ENCODE measurements around the gene DOLPP1. TPM values are rescaled to one million over a fixed set of nuclear protein-coding genes. Genes with fewer than 3 reads are reported as not detected.

DOLPP1 gene
- total and polyA plus RNA-seq, 12 donors: 3.1 to 8.1 (median 5.0) TPM

GRCh38 chr9:129108083-129108804 lies 27.3 kb downstream of the DOLPP1 start:
- 92 to 93% methylated on average over 13 of the region's 13 CpGs for WGBS, 2 donors
- intact Hi-C loops (cut with DNase I): no loop called here
- no peak overlapping the region for H3K4me3 ChIP-seq
- H3K27ac ChIP-seq: no peak overlapping the region
- TF ChIP-seq CTCF (IDR thresholded peaks at IDR 0.05): no peak
- DNase-seq (no peak), ATAC-seq (no peak)
- no peaks in the 10 kb centered on the region for H3K9me3 ChIP-seq
- H3K36me3 ChIP-seq: peaks cover 0 to 30% (median 4%) of the 10 kb centered on the region in 9 donors
- H3K4me1 ChIP-seq: peaks cover 2 to 39% (median 29%) of the 10 kb centered on the region in 9 donors
- H3K27me3 ChIP-seq: no peaks in the 10 kb centered on the region

- Histone ChIP-seq H3K27ac (peak overlapping the region in 5 of 10 donors; percentile 44 to 98 (median 97)), H3K4me3 (peak overlapping the region in 6 of 10 donors; percentile 67 to 99 (median 91)), H3K9me3 (no peaks in the 10 kb centered on the region), H3K27me3 (no peaks in the 10 kb centered on the region), H3K36me3 (peaks cover 0 to 30% (median 4%) of the 10 kb centered on the region in 9 donors), H3K4me1 (peaks cover under 1 to 38% (median 26%) of the 10 kb centered on the region in 9 donors)
- intact Hi-C loops (cut with DNase I): no loop called here
- 66 to 83% methylated on average over 10 of the region's 10 CpGs for WGBS, 2 donors
- no peak for TF ChIP-seq CTCF (IDR thresholded peaks at IDR 0.05)
- ATAC-seq (no peak), DNase-seq (no peak)
These were observed 28.1 kb downstream of the DOLPP1 start for GRCh38 chr9:129108805-129109536.

GRCh38 chr9:129109537-129109903 lies 28.6 kb downstream of the DOLPP1 start:
- DNase-seq (no peak), ATAC-seq (peak in 1 of 8 donors; percentile 0)
- no peaks in the 10 kb centered on the region for H3K27me3 ChIP-seq
- no peaks in the 10 kb centered on the region for H3K9me3 ChIP-seq
- H3K27ac ChIP-seq: peak overlapping the region in 6 of 10 donors; percentile 87 to 98 (median 96)
- no peak for TF ChIP-seq CTCF (IDR thresholded peaks at IDR 0.05)
- peaks cover 0 to 42% (median 24%) of the 10 kb centered on the region in 9 donors for H3K4me1 ChIP-seq
- intact Hi-C loops (cut with DNase I): no loop called here
- H3K36me3 ChIP-seq: peaks cover 0 to 30% (median 4%) of the 10 kb centered on the region in 9 donors
- H3K4me3 ChIP-seq: peak overlapping the region in 9 of 10 donors; percentile 67 to 99 (median 92)
- WGBS, 2 donors: 62 to 69% methylated on average over 7 of the region's 7 CpGs

GRCh38 chr9:129109952-129110739 lies 29.2 kb downstream of the DOLPP1 start:
- Histone ChIP-seq H3K9me3 (no peaks in the 10 kb centered on the region), H3K27me3 (no peaks in the 10 kb centered on the region), H3K27ac (peak overlapping the region; percentile 31 to 98 (median 96)), H3K36me3 (peaks cover 0 to 28% (median 4%) of the 10 kb centered on the region in 9 donors), H3K4me3 (peak overlapping the region; percentile 67 to 99 (median 90)), H3K4me1 (peaks cover 0 to 49% (median 29%) of the 10 kb centered on the region in 9 donors)
- TF ChIP-seq CTCF (IDR thresholded peaks at IDR 0.05): peak in 1 of 9 donors; percentile 9
- WGBS, 2 donors: 2% methylated on average over 55 to 64 of the region's 64 CpGs
- ATAC-seq: peak; percentile 1 to 22 (median 6)
- intact Hi-C loops (cut with DNase I): no loop called here
- peak; percentile 42 to 47 for DNase-seq
